Measurements from ENCODE around the gene IZUMO4.

IZUMO4 gene

GRCh38 chr19:2140138-2140569, 43.4 kb downstream of the IZUMO4 start:
- H3K4me3 ChIP-seq (ENCODE audit: low read depth, low read length): no peak overlapping the region
- peaks cover 65% of the 10 kb centered on the region for H3K79me2 ChIP-seq (ENCODE audit: control insufficient read depth, insufficient read depth, low read length, unreplicated experiment)
- H3K27ac ChIP-seq (ENCODE audit: low read depth, low read length): no peak overlapping the region
- no peaks in the 10 kb centered on the region for H3K36me3 ChIP-seq (ENCODE audit: insufficient read depth, low read length)
- no peak overlapping the region for H2AFZ ChIP-seq (ENCODE audit: low read length, unreplicated experiment)
- H3K27me3 ChIP-seq (ENCODE audit: insufficient read depth, low read length): no peaks in the 10 kb centered on the region
- H3K4me1 ChIP-seq (ENCODE audit: control insufficient read depth, insufficient read depth, low read length, unreplicated experiment): no peaks in the 10 kb centered on the region

- no peak overlapping the region for H3K27ac ChIP-seq (ENCODE audit: low read depth, low read length)
- no peaks in the 10 kb centered on the region for H3K27me3 ChIP-seq (ENCODE audit: insufficient read depth, low read length)
- H2AFZ ChIP-seq (ENCODE audit: low read length, unreplicated experiment): no peak overlapping the region
- H3K36me3 ChIP-seq (ENCODE audit: insufficient read depth, low read length): no peaks in the 10 kb centered on the region
- no peak overlapping the region for H3K4me3 ChIP-seq (ENCODE audit: low read depth, low read length)
- H3K79me2 ChIP-seq (ENCODE audit: control insufficient read depth, insufficient read depth, low read length, unreplicated experiment): peaks cover 80% of the 10 kb centered on the region
- H3K4me1 ChIP-seq (ENCODE audit: control insufficient read depth, insufficient read depth, low read length, unreplicated experiment): no peaks in the 10 kb centered on the region
Observed at GRCh38 chr19:2142173-2142829, 45.6 kb downstream of the IZUMO4 start.

GRCh38 chr19:2144190-2144589, 47.5 kb downstream of the IZUMO4 start:
- Histone ChIP-seq H3K36me3 (ENCODE audit: insufficient read depth, low read length) (no peaks in the 10 kb centered on the region), H2AFZ (ENCODE audit: low read length, unreplicated experiment) (no peak overlapping the region), H3K4me1 (ENCODE audit: control insufficient read depth, insufficient read depth, low read length, unreplicated experiment) (peaks cover 2% of the 10 kb centered on the region), H3K79me2 (ENCODE audit: control insufficient read depth, insufficient read depth, low read length, unreplicated experiment) (peaks cover 82% of the 10 kb centered on the region), H3K27me3 (ENCODE audit: insufficient read depth, low read length) (no peaks in the 10 kb centered on the region), H3K4me3 (ENCODE audit: low read depth, low read length) (no peak overlapping the region), H3K27ac (ENCODE audit: low read depth, low read length) (no peak overlapping the region)

- Histone ChIP-seq H3K79me2 (ENCODE audit: control insufficient read depth, insufficient read depth, low read length, unreplicated experiment) (peaks cover 83% of the 10 kb centered on the region), H3K27me3 (ENCODE audit: insufficient read depth, low read length) (no peaks in the 10 kb centered on the region), H3K27ac (ENCODE audit: low read depth, low read length) (no peak overlapping the region), H3K4me1 (ENCODE audit: control insufficient read depth, insufficient read depth, low read length, unreplicated experiment) (peaks cover 10% of the 10 kb centered on the region), H3K4me3 (ENCODE audit: low read depth, low read length) (no peak overlapping the region), H2AFZ (ENCODE audit: low read length, unreplicated experiment) (no peak overlapping the region), H3K36me3 (ENCODE audit: insufficient read depth, low read length) (peaks cover 2% of the 10 kb centered on the region; the same call in 1 of the 2 replicates)
Observed at GRCh38 chr19:2145831-2146241, 49.1 kb downstream of the IZUMO4 start.

- peaks cover 69% of the 10 kb centered on the region for H3K79me2 ChIP-seq (ENCODE audit: control insufficient read depth, insufficient read depth, low read length, unreplicated experiment)
- peaks cover 14% of the 10 kb centered on the region for H3K4me1 ChIP-seq (ENCODE audit: control insufficient read depth, insufficient read depth, low read length, unreplicated experiment)
- H3K4me3 ChIP-seq (ENCODE audit: low read depth, low read length): no peak overlapping the region
- H3K27ac ChIP-seq (ENCODE audit: low read depth, low read length): no peak overlapping the region
- no peak overlapping the region for H2AFZ ChIP-seq (ENCODE audit: low read length, unreplicated experiment)
- H3K36me3 ChIP-seq (ENCODE audit: insufficient read depth, low read length): peaks cover 2% of the 10 kb centered on the region; the same call in 1 of the 2 replicates
- no peaks in the 10 kb centered on the region for H3K27me3 ChIP-seq (ENCODE audit: insufficient read depth, low read length)
Observed at GRCh38 chr19:2148482-2149135, 51.9 kb downstream of the IZUMO4 start.

Measured in ACC112 (cell line).